Fibroblast of the aortic adventitia (primary cell): ENCODE data around the gene ARHGEF37. TPM values are rescaled to one million over a fixed set of nuclear protein-coding genes. Genes with fewer than 3 reads are reported as not detected.

Experiments used
- DNase-seq: peaks from one replicate; pipeline ENCODE4 v3.0.0-alpha.2; 2010; ENCODE audit warnings: low read depth
- H3K4me3 ChIP-seq: 2 replicates; pipeline ENCODE4 v1.5.1; 2011; ENCODE audit warnings: low read depth, mild to moderate bottlenecking, control low read depth, low read length, moderate library complexity
- total RNA-seq: library from RNA; depleted of rRNA; stranded (reverse); fragments of >200 nt; gene quantifications from 2 replicates; pipeline ENCODE4 v1.2.3, GENCODE V29; 2012; ENCODE audit warnings: low replicate concordance
- TF ChIP-seq, protein P1 (sequence below): IDR thresholded peaks from 2 replicates; pipeline ENCODE4 v1.5.1; 2011; ENCODE audit warnings: mild to moderate bottlenecking, low read length, control low read depth, inconsistent platforms; ENCODE audit not compliant: insufficient read depth

The ARHGEF37 gene
- total RNA-seq, 1 donor: 2.7 TPM

DNA sequence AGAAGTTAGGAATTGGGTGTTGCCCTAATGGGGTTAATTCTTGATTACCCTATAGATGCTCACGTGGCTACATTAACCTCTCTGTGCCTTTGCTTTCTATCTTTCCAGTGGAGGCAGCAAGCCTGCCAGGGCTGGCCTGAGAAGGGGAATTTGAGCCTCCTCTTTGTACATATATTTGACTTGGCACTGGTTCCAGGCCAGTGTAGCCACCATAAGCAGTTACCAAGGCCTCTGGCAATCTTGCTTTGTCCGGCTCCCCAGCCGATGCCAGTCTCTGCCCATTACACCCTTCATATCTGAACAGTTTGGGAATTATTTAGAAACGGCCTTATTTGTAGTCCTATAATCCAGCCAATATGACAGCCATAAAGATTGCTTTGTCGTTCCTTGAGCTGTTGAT is 90.2 kb downstream of the ARHGEF37 start:
- TF ChIP-seq, protein P1, sequence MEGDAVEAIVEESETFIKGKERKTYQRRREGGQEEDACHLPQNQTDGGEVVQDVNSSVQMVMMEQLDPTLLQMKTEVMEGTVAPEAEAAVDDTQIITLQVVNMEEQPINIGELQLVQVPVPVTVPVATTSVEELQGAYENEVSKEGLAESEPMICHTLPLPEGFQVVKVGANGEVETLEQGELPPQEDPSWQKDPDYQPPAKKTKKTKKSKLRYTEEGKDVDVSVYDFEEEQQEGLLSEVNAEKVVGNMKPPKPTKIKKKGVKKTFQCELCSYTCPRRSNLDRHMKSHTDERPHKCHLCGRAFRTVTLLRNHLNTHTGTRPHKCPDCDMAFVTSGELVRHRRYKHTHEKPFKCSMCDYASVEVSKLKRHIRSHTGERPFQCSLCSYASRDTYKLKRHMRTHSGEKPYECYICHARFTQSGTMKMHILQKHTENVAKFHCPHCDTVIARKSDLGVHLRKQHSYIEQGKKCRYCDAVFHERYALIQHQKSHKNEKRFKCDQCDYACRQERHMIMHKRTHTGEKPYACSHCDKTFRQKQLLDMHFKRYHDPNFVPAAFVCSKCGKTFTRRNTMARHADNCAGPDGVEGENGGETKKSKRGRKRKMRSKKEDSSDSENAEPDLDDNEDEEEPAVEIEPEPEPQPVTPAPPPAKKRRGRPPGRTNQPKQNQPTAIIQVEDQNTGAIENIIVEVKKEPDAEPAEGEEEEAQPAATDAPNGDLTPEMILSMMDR: no peak
- no peak for DNase-seq
- H3K4me3 ChIP-seq: no peak overlapping the region

DNA sequence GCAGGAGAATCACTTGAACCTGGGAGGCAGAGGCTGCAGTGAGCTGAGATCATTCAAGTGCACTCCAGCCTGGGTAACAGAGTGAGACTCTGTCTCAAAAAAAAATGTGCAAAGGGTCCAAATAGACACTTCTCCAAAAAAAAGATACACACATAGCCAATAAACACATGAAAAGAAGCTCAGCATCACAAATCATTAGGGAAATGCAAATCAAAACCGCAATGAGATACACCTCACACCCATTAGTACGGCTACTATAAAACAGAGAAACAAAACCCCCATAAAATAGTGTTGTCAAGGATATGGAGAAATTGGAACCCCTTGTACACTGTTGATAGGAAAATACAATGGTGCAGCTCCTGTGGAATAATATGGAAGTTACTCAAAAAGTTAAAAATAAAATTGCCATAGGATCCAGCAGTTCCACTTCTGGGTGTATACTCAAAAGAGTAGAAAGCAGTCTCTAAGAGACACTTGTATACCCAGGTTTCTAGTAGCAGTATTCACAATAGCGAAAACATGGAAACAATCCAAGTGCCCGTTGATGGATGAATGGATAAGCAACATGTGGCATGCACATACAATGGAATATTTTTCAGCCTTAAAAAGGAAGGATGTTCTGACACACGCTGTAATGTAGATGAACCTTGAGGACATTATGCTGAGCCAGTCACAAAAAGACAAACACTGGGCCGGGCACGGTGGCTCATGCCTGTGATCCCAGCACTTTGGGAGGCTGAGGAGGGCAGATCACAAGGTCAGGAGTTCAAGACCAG is 91.6 kb downstream of the ARHGEF37 start:
- TF ChIP-seq, protein P1: no peak
- no peak overlapping the region for H3K4me3 ChIP-seq
- DNase-seq: no peak

DNA sequence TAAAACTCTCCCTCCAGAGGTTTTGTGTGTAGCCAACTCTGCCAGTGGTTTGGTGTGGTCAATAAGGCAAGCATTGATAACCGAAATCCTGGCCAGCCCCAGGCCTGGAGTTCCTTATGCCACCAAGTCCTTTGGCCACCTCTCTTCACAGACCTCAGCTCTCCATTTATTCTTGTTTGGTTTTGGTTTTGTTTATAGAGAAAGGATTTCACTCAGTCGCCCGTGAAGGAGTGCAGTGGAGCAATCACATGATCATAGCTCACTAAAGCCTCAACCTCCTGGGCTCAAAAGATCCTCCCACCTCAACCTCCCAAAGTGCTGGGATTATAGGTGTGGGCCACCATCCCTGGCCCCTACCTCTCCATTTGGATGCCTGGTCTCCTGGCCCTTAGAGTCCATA is 93.4 kb downstream of the ARHGEF37 start:
- TF ChIP-seq, protein P1: no peak
- no peak overlapping the region for H3K4me3 ChIP-seq
- DNase-seq: no peak

DNA sequence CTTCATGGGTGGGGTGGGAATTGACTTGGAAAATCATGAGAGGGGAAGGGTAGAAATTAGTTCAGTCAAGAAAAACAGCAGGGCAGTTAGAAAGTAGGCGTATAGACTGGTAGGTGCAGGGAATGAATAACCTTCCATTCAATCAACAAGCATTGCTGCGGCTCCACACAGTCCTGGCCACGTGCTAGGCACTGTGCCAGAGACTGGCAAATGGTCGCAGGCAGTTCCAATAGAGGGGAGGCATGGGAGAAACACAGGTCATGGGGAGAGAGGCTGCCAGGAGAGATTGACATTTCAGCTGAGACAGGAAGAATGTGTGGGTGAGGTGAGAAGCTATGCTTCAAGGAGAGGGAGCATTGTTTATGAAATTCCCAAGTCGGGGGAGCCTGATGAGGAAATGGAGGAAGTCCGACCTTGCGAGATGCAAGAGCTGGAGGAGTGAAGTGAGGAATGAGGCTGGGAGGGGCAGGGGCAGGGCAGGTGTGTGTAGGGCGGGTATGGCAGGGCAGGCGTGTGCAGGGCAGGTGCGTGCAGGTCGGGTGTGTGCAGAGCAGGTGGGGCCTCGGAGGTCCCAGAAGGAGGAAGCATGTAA is 94.4 kb downstream of the ARHGEF37 start:
- TF ChIP-seq, protein P1: no peak
- H3K4me3 ChIP-seq: no peak overlapping the region
- no peak for DNase-seq

DNA sequence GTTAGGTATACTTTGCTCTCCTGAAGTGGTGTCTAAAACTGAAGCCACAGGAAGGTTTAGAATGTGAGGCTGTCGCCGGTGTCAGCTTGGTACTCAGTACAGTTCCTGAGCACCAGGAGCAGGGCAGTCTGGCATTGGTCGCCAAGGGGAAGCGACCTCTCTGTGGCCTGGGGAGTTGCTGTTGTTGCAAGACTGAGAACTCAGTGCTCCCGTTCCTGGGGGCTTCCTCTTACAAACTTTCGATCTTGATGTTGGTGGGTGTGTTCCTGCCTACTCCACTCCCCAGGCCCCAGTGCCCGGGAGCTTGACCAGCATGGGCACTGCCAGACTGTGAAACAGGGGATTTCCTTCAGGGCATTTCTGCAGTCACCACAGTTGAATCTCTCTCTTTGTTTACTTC is 96.4 kb downstream of the ARHGEF37 start:
- TF ChIP-seq, protein P1: no peak
- no peak for DNase-seq
- no peak overlapping the region for H3K4me3 ChIP-seq

DNA sequence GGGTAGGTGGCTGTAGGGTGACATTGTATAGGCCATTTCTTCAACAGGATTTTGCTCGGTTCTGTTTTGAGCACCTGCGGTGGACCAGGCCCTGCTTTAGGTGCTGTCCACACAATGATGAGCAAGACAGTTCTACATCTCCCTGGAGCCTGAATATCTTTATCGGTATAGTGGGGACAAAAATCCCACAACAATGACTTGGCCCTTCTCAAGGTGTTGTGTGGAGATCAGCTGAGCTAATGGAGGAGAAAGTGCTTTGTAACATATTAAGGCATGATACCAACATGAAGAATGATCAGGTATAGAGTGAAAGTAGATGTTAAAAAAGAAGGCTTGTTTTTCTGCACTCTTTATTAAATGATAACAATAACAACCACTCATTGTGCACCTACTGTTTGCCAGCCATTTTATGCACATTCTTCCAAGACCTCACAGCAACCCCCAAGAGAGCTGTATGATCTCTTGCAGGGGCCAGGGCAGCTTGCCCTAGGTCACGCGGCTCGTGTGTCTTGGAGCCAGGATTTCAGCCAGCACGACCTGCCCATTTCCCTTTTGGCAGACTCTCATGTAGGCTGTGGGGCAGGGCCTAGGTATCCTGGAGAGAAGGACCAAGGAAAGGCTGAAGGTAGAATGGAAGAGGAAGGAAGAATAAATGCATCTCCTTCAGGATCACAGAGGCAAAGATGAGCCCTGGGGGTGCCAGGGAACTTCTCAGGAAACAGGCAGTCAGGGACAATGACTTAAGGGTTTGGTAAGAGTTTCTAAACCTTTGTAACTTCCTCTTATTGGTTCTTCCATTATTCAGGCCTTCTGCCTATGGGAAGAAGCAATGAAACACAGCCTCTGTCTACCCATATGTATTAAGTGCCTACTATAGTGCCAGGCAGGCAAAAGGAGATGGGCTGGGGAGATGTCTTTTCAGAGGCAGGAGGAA is 98.8 kb downstream of the ARHGEF37 start:
- no peak overlapping the region for H3K4me3 ChIP-seq

More for the DNA sequence above, 98.8 kb downstream of the ARHGEF37 start:
- TF ChIP-seq, protein P1: no peak
- DNase-seq: no peak
